HG02588 (cell line): ENCODE measurements around the gene MYL1.

ENCODE experiments used
- ATAC-seq: cut with Tn5 transposase; IDR thresholded peaks from one replicate; pipeline ENCODE4 v1.9.1; 2021; ENCODE audit warnings: mild to moderate bottlenecking, moderate library complexity; ENCODE audit not compliant: unreplicated experiment

The MYL1 gene

DNA sequence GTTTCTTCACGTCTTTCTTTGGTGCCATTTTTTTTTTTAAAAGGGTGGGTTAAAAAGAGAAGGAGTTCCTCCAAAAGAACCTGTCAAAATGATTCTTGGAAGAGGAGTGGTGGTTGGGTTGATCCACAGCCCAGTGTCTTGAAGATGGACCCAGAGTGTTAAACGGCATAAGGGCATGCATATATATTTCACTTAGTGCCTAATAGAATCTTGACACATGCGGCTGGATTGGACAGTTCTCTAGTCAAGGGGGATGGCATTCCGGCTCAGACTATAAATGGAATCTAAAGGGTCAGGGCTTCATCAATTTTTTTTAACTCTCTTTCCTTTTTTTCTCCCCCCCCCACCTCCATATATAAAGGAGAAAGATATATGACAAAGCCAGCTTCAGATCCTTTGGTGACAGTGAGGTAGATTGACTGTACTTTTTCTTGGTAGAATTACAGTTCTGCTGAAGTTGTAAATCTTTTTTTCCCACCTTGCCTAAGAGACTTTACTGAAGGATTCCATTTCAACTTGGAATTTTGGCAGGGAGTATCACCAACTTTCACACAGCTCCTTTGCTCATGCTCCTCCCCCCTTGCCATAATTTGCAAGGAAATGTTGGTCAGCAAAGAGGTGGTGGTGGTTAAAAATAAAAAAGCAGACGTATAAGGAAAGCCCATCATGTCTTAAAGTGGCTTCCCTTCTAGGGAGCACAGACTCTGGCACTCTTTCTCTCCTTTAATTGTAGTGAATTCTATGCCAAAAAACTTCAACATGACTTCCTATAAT, at the start of gene MYL1:
Gene MYL1 (minus strand): TSS at position 160 of the 774 bp plus-strand sequence. CDS start 132 bp downstream, at position 28.
- ATAC-seq = no peak

DNA sequence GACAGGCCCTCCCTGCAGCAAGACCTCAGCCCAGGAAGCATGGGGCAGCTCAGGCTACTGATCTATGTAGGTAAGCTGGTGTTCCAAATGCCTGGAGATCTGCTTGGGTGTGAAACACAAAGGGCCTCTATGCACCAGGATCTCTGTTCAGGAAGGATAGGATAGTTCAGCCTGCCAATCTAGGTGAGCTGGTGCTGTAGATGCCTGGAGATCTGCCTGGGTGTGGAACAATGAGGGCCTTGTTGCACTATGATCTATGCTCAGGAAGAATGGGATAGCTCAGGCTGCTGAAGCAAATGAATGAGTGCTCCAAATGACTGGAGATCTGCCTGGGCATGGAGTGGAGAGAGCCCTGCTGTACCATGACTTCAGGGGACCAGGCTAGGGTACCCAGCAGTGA, 48.9 kb upstream of the MYL1 start:
- ATAC-seq = no peak

DNA sequence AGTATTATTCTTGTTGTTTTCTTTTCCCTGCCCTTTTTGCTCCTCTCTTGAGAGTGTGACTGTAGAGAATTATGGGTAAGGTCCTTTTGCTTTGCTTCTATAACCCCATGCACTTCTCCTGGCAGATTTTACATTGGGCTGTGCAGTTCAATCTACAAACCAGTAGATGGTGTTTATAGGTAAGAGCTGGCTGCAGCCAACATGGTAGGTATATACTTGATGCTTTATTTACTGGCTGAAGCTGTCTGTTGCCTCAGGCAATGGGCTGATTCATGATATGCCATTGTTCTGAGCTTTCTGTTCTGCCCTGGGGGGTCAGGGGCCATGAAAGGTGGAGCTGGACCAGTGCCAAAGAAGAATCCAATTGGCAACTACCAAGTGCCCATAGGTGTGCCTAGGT, 48.3 kb upstream of the MYL1 start:
- ATAC-seq = no peak

DNA sequence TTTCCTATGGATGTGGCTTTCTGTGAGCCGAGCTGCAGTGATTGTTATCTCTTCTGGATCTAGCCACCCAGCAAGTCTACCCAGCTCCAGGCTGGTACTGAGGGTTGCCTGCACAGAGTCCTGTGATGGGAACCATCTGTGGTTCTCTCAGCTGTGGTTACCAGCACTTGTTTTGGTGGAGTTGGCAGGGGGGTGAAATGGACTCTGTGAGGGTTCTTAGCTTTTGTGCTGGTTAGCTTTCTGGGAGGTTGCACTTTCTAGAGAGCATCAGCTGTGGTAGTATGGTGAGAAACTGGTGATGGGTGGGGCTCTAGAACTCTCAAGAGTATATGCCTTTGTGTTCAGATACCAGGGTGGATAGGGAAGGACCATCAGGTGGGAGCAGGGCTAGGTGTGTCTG, 45.4 kb upstream of the MYL1 start:
- ATAC-seq = no peak

DNA sequence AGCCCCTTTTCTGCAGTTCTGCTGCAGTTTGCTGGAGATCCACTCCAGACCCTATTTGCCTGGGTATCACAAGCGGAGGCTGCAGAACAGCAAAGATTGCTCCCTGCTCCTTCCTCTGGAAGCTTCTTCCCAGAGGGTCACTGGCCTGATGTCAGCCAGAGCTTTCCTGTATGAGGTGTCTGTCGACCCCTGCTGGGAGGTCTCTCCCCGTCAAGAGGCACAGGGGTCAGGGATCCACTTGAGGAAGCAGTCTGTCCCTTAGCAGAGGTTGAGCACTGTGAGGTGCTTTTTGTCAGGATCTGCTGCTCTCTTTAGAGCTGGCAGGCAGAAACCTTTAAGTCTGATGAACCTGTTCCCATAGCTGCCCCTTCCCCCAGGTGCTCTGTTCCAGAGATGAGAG, 42.0 kb upstream of the MYL1 start:
- no peak for ATAC-seq

DNA sequence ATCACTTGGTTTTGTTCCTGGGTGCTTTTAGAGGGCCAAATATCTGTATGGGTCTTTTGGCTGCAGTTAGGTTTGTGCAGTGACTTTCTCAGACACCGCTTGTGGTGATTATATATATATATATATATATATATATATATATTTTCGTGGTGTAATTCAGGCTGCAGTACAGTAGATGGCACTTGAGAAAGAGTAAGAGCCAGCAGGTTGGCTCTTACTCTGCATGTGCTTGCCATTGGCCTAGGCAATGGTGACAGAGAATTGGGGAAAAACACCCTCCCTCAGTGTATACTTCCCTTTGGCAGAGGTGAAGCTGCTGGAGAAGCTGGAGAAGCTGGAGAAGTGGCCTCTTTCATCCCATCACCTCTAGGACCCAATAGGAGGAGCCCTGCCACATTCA, 22.2 kb upstream of the MYL1 start:
- no peak for ATAC-seq

DNA sequence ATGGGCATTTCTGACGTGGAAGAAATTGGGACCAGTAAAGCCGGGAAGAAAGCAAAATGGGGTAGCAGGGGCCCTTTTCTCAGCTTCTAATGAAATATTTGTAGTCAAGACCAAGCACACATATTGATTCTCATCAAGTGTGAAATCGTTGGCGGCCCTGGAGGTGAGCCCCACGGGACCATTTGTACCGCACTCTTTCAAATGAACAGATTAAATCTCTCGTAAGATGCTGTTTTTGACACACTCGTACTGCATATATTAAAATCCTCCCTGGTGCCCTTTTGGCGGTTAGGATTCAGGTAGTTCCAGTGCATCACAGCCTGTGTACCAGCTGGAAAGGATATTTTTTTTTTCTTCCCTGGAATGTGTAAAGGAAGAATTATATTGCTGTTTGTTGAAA, 9.9 kb upstream of the MYL1 start:
- ATAC-seq = no peak

DNA sequence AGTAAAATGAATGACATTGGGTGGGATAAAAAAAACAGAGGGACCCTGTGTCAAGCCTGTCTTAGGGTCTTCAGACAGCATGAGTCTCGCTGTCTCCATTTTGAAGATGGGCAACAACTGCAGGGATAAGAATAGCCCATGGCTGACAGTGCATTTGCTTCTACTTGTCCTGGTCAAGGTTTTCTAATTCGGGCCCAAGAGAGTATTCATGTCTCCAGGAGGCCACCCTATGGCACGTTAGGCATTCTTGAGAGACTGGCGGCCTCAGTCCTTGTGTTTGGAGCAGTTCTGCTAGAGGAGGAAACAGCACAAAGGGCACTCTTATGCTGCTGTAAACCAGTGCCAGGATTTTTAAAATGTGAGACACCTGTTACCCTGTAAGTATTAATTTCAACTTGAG, 9.5 kb upstream of the MYL1 start:
- no peak for ATAC-seq

DNA sequence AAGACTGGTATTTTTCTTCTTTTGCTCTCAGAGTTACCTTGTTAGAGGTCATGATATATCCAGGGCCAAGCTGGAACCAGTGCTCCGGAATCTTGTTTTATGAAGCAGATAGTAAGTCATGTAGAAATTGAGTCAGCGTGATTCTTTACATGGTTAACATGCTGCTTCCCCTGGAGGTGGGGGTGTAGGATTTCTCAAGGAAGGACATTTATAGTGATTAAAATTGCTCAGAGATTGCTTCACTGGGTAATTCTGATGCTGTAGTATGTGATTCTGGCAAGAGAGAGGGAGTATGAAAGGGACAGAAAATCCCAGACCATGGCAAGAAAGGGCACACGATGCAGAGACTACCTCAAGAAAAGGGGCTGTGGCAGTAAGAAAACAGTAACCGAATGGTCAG, 8.0 kb upstream of the MYL1 start:
- ATAC-seq = no peak

DNA sequence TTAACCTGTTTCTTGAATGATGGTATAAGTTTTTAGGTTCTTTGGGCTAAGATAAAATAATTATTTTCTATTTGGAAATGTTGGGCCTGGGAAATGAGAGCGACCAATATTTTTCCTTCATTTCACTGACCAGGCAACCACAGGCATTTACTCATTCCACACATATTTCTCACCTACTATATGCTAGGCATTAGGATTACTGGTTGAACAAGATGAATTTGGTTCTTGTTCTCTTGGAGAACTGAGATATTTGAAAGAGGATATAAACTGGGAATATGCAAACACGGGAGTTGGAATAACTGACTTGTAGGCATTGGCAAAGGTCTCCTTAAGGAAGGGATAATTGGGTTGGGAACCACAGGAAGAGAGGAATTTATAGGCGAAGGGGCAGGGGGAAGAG, 3.9 kb upstream of the MYL1 start:
- no peak for ATAC-seq

DNA sequence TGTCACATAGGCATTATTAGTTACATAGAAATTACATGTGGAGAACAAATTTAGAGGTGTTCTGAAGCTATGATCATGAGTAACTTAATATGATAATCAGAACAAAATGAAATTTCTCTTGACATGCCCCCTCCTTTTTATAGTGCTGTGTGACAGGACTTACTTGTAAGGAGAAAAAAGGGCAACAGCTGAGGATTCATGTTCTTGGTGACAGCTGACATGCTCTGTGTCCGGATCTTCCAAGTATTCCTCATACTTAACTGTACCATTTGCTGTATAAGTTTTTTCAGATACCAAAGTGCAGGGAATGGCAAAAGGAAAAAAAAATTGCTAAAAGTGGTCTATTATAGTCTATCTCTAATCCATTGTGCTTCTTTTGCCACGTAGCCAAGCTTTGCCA, 3.5 kb upstream of the MYL1 start:
- no peak for ATAC-seq

DNA sequence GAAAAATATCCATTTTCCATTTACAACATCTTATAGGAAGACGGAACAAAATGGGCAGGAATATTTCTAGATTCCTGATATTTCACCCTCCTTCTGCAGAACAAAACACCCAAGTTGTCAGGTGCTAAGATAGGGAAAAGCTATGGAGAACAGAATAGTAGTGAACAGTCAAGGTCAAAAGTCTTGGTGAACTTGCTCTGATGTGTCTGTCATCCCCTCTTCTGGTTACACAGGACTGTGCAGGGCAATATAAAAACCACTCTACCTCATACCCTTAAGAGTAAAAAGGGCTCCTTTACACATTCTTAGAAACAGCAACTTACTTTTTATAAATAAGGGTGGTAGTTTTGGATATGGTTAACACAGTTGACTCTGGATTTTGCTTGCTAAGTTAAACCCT, 4.4 kb downstream of the MYL1 start:
- no peak for ATAC-seq

DNA sequence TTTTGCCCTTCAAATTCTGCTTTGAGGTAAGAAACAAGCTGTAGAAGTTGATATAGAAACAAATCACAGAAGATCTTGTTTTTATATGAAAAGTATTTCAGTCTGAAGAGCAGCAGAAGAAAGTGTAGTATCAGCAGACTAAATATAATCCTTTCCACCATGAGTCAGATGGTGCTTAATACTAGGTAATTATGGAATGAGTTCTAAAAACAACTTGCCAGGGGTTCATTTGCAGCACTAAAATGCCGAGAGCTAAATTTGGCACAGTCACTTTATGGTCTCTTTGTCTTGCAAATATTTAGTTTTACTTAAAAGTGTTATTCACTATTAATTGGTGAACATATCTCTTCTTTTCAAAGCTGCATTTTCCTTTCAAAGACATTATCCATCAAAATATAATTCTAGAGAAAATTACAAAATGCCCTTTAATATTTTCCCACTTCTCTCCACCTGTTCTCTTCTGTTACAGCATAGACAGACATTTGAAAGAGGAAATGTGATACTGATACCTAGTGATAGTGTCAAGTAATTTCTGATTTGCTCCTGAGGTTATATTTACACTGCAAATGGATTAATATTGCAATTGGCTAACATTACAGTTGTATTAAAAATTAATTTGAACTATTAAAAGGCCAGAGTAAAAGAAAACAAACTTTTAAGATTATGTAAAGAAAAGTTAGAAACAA, 5.3 kb downstream of the MYL1 start:
- no peak for ATAC-seq

DNA sequence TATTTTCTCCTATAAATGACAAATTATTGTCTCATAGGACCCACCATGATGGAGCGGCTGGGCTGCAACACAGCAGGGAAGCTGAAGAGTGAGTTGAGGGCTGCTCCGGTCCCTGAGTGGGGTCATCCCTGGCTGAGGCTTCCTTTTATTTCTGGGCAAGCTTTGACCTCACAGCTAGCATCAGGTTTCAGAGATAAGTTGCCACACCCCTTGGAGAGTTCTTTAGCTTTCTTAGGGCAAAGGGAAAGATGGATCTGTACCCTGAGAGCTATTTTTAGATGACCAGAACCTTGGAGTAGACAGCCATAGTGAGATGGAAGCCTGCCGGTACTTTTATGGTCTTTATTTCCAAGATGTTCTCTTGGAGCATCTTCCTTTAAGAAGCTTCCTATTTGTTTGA, 11.5 kb downstream of the MYL1 start:
- ATAC-seq = no peak

DNA sequence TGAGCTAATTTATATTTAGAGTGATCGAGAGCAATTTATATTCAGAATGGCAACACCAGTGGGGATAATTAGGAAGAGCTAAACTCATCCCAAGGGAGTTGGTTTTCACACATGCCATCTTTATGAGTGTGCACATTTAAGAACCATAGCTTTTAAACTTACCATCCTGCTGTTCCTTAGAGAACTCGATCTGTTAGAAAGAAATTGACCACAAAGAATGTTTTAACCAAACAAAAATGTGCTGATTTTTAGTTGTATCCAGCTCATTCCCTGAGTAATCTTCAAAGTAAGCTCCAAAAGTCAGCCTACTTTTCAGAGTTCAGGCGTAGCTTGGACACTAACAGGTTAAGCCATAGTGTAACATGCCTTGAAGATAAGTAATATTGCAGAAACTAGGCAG, 12.6 kb downstream of the MYL1 start:
- no peak for ATAC-seq

DNA sequence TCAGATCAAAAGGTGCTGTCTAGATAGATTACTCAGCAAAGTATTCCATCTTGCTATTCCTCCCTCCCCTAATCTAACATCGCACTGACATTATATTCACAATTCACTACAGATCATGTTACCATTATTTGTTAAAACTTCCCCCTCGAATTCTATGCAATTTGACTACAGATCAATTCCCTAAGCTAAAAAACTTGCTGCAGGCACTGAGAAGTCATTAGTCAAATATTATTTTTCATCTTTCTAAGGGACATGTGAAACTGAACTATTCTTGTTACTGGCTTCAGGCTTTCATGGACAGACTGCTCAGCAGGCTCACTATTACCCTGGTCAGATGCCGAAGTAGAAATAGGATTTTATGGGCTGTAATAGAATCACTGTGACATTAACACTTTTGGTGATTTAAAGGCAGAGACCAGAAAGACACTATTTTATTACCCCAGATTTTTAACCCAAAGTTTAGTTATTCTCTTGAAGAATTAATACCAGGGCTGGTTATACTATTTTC, 15.1 kb downstream of the MYL1 start:
- no peak for ATAC-seq

DNA sequence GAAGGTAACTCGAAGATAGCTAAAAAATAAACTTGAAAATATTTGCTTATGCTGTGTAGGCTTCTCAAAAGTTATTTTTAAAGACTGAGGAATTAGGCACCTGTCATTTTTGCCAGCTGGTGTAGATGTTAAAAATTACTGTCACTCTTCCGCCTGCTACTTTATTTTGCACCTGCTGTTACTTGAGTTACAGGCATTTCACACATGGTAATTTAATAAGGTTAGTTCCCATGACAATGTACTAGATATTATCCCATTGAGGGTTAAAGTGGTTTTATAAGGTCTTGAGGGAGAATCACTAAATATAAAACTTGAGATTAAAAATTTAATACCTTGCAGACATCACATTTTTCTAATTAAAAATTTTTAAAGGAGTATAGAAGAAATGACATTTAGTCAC, 26.6 kb downstream of the MYL1 start:
- no peak for ATAC-seq

DNA sequence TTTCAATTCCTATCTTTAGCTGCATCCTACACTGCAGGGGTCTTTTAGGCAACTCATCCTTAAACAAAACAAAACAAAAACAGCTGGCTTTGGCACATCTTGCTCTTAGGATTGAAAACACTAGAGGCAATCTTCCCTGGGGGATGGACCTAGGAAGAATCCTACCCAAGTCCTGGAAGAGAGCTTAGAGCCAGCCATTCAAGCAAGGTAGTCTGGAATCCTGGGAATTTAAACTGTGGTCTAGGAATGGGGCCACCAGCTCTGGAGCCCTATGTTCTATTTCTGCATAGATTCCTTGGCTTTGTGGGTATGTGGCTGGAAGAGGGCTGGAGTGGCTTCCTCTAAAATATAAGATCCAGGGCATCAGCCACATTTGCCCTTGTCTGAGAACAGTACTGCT, 27.7 kb downstream of the MYL1 start:
- ATAC-seq = no peak

DNA sequence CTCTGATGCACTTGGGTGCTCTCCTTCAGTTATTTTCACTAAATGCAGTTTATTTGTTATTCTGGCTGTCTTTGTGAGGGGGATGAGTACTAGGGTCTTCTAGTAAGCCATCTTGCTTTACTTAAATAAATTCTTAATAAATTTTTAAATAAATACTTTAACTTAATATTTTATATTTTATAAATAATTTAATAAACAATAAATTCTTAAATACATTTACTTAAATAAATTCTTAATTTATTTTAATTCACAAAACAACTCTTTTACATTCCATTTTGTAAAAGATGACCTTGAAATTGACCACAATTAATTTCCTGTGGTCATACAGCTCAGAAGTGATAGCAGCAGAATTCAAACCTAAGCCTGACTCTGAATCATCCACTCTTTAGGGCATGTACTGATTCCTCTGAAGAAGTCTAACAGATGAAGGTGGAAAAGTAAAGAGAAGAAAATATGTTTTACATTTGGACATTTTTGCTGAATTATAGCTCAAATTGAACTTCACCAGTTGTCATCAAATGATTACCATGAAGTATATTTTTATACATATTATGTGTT, 28.8 kb downstream of the MYL1 start:
- no peak for ATAC-seq

DNA sequence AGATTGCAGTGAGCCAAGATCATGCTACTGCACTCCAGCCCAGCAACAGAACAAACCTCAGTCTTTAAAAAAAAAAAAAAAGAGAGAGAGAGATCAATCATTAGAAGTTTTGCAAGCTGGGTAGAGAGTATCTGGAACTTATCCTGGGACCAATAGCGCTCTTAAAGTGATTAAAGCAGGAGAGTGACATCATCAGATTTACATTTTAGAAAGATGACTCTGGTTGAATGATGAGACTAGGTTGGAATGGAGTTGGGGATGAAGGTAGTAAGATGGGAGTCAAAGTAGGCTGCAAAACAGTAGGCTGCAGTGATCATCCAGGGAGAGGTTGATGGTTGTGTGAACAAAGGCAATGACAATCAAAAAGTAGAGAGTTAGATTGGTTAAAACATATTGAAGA, 37.8 kb downstream of the MYL1 start:
- no peak for ATAC-seq

DNA sequence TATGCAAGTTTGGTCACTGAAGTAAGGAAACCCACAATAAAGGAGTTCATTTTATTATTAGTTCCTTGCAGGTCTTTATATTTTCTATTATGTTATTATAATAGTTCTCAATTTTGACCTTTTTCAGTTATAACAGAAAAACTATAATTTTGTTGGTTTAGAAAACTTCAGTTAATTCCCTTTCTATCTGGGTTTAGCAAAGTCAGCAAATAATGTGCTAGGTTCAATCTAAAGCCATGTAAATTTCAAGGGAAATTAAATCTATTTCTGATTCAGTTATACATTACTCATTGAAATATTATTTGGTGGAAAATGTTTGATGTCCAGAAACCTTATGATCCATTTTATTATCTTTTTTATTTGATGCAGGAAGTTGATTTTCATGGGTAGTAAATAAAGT, 43.7 kb downstream of the MYL1 start:
- ATAC-seq = no peak

DNA sequence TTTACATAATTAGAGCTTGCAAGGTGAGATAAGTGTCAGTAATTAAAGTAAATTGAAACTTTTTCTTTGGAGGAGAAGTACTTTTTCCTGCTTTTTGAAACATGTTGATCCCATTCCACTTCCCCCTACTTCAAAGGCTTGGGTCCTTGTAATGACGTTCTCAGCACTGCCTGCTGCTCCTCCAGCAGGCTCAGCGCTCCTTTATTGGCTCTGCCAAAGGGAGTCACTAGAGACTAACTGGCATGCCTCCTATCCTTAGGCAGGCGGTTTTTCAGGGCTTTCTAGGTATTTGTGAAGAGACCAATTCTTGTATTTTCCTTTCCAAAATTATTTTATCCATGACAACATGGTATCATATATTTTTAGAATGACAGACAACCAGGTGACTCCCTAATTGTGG, 45.8 kb downstream of the MYL1 start:
- no peak for ATAC-seq
